KMS-11 (cell line): ENCODE measurements around the gene IRF2BPL.

Source experiments
- H2AFZ ChIP-seq: fragments of 200-600 bp; sonication (generic); 2 replicates; pipeline ENCODE4 v1.6.1; 2016; ENCODE audit warnings: antibody characterized with exemption, mixed run types, low read depth
- H3K27ac ChIP-seq: fragments of 200-600 bp; sonication (generic); 2 replicates; pipeline ENCODE4 v1.6.1; 2016; ENCODE audit warnings: mild to moderate bottlenecking, mixed run types
- H3K27me3 ChIP-seq: fragments of 200-600 bp; sonication (generic); 2 replicates; pipeline ENCODE4 v1.6.1; 2017; ENCODE audit warnings: mild to moderate bottlenecking, low read depth, mixed run types, moderate library complexity; ENCODE audit not compliant: insufficient read depth
- H3K36me3 ChIP-seq: fragments of 200-600 bp; sonication (generic); 2 replicates; pipeline ENCODE4 v1.6.1; 2017; ENCODE audit warnings: mild to moderate bottlenecking, mixed run types; ENCODE audit not compliant: insufficient read depth
- H3K4me1 ChIP-seq: fragments of 200-600 bp; sonication (generic); 2 replicates; pipeline ENCODE4 v1.6.1; 2016; ENCODE audit warnings: mild to moderate bottlenecking, low read depth, mixed run types; ENCODE audit not compliant: poor library complexity, severe bottlenecking
- H3K4me2 ChIP-seq: fragments of 200-600 bp; sonication (generic); 2 replicates; pipeline ENCODE4 v1.7.0; 2016; ENCODE audit warnings: mild to moderate bottlenecking, mixed run types
- H3K4me3 ChIP-seq: fragments of 200-600 bp; sonication (generic); IDR thresholded peaks from 2 replicates; pipeline ENCODE4 v1.6.1; 2017; ENCODE audit warnings: low read depth, low read length, mixed read lengths; ENCODE audit not compliant: insufficient read depth
- H3K79me2 ChIP-seq: fragments of 200-600 bp; sonication (generic); 2 replicates; pipeline ENCODE4 v1.6.1; 2016; ENCODE audit warnings: low read depth, mixed run types; ENCODE audit not compliant: insufficient read depth
- H3K9ac ChIP-seq: fragments of 200-600 bp; sonication (generic); 2 replicates; pipeline ENCODE4 v1.6.1; 2016; ENCODE audit warnings: mild to moderate bottlenecking, mixed run types
- H4K20me1 ChIP-seq: fragments of 200-600 bp; sonication (generic); 2 replicates; pipeline ENCODE4 v1.6.1; 2016; ENCODE audit warnings: mild to moderate bottlenecking, mixed run types; ENCODE audit not compliant: insufficient read depth
- TF ChIP-seq, protein P1 (sequence below): fragments of 200-600 bp; sonication (generic); conservative IDR thresholded peaks from 2 replicates; pipeline ENCODE4 v1.6.1; 2017; ENCODE audit warnings: low read depth, mild to moderate bottlenecking, antibody characterized with exemption, low read length, moderate library complexity, mixed read lengths

IRF2BPL gene

DNA sequence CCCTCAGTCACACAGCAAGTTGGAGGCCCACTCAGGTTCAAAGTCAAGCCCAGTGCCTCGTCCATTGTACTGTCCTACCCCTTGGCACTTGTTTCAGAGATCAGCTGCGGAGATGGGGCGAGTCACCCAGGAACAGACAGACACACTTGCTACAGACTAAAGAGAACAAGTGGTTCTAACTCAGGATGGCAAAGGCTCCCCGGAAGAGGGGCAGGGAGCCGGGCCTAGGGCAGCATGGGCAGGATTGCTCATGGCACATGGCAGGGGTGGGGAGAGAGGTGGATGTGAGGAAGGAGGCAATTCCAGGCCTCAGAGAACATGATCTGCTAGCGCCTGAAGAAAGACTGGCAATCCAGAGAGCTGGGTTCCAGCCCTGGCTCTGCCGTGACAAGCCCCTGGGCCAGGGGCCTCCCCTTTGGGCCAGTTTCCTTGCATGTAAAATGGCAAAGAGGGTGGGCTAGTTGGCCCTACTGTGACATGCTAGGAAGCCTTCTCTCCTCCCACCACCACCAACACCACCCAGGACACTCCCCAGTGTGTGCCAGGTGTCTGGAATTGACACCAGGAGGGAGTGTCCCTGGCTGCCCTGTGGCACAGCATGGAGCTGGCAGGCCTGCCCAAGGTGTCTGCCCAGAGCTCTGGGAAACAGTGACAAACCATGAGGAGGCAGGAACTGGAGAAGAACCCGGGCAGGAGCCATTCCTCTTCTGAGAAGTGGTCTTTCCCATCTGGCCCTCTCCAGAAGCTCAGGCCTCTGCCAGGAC is 24.0 kb upstream of the IRF2BPL start:
- H3K27ac ChIP-seq, result no peak overlapping the region
- H3K4me3 ChIP-seq, result no peak overlapping the region
- no peaks in the 10 kb centered on the region for H4K20me1 ChIP-seq
- H3K4me2 ChIP-seq, result no peak overlapping the region
- H2AFZ ChIP-seq, result no peak overlapping the region
- H3K27me3 ChIP-seq, result no peaks in the 10 kb centered on the region
- H3K4me1 ChIP-seq, result peaks cover 13% of the 10 kb centered on the region
- no peaks in the 10 kb centered on the region for H3K79me2 ChIP-seq
- TF ChIP-seq, protein P1, sequence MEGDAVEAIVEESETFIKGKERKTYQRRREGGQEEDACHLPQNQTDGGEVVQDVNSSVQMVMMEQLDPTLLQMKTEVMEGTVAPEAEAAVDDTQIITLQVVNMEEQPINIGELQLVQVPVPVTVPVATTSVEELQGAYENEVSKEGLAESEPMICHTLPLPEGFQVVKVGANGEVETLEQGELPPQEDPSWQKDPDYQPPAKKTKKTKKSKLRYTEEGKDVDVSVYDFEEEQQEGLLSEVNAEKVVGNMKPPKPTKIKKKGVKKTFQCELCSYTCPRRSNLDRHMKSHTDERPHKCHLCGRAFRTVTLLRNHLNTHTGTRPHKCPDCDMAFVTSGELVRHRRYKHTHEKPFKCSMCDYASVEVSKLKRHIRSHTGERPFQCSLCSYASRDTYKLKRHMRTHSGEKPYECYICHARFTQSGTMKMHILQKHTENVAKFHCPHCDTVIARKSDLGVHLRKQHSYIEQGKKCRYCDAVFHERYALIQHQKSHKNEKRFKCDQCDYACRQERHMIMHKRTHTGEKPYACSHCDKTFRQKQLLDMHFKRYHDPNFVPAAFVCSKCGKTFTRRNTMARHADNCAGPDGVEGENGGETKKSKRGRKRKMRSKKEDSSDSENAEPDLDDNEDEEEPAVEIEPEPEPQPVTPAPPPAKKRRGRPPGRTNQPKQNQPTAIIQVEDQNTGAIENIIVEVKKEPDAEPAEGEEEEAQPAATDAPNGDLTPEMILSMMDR, result no peak
- H3K9ac ChIP-seq, result no peak overlapping the region
- H3K36me3 ChIP-seq, result no peaks in the 10 kb centered on the region

DNA sequence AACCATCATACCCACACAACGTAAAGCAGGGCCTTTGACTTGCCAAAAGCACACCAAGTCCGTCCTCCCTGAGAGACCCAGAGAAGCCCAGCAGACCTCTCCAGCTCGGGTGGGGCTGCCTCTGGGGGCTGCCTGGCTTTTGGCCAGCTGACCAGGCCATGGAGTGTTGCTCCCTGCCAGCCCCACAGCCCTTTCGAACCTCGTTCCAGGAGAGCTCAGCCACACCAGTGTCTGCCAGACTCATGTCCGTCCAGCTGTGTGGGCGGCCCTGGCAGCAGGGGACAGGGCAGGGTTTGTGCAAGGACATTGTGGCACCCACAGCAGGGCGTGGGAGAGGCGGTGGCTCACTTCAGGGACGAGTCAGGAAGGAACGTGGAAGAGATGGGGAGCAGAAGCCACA is 22.6 kb upstream of the IRF2BPL start:
- H3K4me2 ChIP-seq, result no peak overlapping the region
- H3K79me2 ChIP-seq, result no peaks in the 10 kb centered on the region
- H3K27me3 ChIP-seq, result no peaks in the 10 kb centered on the region
- no peaks in the 10 kb centered on the region for H4K20me1 ChIP-seq
- no peak overlapping the region for H2AFZ ChIP-seq
- TF ChIP-seq, protein P1, result no peak
- H3K4me3 ChIP-seq, result no peak overlapping the region
- no peak overlapping the region for H3K9ac ChIP-seq
- no peaks in the 10 kb centered on the region for H3K36me3 ChIP-seq
- peaks cover 22% of the 10 kb centered on the region for H3K4me1 ChIP-seq
- no peak overlapping the region for H3K27ac ChIP-seq

DNA sequence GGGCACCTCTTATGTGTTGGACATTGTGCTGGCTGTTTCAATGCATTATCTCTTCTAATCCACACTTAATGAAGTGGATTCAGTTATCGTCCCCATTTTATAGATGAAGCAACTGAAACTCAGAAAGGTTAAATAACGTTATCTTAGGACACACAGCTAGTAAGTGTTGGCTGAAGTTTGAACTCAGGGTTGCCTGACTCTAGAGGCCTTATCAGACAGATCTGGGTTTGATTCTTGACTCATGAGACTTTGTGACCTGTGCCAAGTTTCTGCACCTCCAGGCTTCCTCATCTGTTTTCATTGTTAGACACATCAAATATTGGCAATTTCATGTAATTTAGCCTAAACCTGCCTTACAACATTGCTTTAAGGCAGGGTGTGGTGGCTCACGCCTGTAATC is 18.2 kb upstream of the IRF2BPL start:
- Histone ChIP-seq H3K27me3 (no peaks in the 10 kb centered on the region), H3K4me3 (no peak overlapping the region), H3K36me3 (no peaks in the 10 kb centered on the region), H3K27ac (no peak overlapping the region), H3K4me2 (no peak overlapping the region), H4K20me1 (no peaks in the 10 kb centered on the region), H2AFZ (no peak overlapping the region), H3K9ac (no peak overlapping the region), H3K79me2 (no peaks in the 10 kb centered on the region), H3K4me1 (peaks cover 51% of the 10 kb centered on the region)
- TF ChIP-seq, protein P1, result no peak

DNA sequence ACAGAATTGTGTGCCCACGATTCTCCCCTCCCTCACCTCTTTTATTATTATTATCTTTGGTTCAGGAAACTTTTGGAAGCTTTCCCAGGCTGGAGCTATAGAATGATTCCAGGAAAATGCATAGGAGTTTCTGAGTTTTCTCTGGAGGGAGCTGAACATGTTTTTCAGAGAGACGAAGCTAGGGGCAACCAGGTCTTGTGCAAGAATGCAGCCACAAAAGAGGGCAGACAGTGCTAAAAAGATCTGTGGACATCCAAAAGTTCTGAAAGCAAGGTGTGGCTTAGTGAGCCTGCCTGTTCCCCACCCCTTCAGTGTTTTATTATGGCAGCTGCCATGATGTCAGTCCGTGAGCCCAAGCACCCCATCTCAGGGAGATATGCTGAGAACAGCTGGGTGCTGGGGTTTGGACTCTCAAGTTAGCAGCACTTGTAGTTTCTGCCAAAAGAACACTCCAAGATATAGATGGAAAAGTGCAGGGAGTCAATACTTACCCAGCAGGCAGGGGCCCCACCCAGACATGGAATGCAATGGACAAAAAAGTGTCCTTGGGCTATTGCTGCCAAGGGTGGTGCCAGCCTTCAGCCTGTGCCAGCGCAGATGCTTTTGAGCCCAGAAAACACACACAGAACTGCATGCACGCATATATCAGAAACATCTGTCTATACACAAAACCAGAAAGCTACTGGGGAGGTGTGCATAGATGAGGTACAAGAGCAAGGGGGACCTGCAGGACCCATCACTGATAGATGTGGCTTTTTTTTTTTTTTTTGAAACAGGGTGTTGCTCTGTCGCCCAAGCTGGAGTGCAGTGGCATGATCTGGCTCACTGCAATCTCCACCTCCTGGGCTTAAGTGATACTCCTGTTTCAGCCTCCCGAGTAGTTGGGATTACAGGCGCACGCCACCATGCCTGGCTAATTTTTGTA is 17.0 kb upstream of the IRF2BPL start:
- H3K4me2 ChIP-seq, result no peak overlapping the region

More for the DNA sequence above, 17.0 kb upstream of the IRF2BPL start:
- H3K36me3 ChIP-seq, result no peaks in the 10 kb centered on the region
- no peaks in the 10 kb centered on the region for H4K20me1 ChIP-seq
- TF ChIP-seq, protein P1, result no peak
- no peak overlapping the region for H3K27ac ChIP-seq
- H3K4me3 ChIP-seq, result no peak overlapping the region
- H3K4me1 ChIP-seq, result peaks cover 63% of the 10 kb centered on the region
- no peak overlapping the region for H3K9ac ChIP-seq
- H3K27me3 ChIP-seq, result no peaks in the 10 kb centered on the region
- no peak overlapping the region for H2AFZ ChIP-seq
- no peaks in the 10 kb centered on the region for H3K79me2 ChIP-seq
